NCI-H2196 treated with DMSO at 0.1 percent for 48 hours (cell line): Measurements from ENCODE around the gene SCYL2.

ENCODE experiments used
- DNase-seq: peaks from one replicate; lab custom pipeline; 2025; ENCODE audit not compliant: unreplicated experiment; lab: John Stamatoyannopoulos, UW

SCYL2 gene

GRCh38 chr12:100372853-100373640 is 106.1 kb downstream of the SCYL2 start:
- DNase-seq, result no peak

GRCh38 chr12:100375038-100375735 is 108.2 kb downstream of the SCYL2 start:
- DNase-seq, result no peak

- DNase-seq, result no peak
These were observed 109.2 kb downstream of the SCYL2 start for GRCh38 chr12:100376161-100376560.

DNA sequence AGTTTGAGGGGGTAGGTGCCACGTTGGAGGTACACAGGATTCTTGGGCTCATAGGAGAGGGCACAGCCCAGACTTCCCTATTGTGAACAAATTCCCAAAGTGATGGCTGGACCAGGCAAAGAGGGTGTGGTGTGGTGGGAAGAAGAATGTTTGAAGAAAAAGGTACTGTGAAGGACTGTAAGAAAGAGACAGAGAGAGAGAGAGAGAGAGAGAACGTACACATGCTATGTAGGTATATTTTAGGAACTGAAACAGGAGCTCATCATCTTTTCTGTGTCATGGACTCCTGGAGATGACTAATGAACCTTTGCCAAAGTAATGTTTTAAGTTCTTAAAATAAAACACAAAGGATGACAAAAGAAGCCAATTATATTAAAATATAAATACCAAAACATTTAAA is 114.4 kb downstream of the SCYL2 start:
- no peak for DNase-seq

DNA sequence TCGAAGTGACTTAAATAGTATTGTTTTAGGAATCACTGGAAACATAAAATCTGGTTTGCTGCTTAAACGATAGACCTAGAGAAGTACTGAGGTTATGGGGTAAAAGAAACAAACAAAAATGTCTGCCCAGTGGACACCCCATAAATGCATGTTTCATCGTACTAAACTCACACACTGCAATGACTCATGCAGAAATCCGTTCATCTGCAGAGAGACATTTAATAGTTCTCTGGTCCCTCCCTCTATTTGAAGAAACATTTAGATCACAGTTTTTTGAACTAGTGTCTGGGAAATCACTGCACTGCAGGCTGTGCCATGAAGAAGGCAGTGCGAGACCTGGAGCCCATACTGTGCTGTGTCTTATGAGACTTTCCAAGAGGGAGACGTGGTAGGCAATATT is 115.4 kb downstream of the SCYL2 start:
- DNase-seq, result no peak

DNA sequence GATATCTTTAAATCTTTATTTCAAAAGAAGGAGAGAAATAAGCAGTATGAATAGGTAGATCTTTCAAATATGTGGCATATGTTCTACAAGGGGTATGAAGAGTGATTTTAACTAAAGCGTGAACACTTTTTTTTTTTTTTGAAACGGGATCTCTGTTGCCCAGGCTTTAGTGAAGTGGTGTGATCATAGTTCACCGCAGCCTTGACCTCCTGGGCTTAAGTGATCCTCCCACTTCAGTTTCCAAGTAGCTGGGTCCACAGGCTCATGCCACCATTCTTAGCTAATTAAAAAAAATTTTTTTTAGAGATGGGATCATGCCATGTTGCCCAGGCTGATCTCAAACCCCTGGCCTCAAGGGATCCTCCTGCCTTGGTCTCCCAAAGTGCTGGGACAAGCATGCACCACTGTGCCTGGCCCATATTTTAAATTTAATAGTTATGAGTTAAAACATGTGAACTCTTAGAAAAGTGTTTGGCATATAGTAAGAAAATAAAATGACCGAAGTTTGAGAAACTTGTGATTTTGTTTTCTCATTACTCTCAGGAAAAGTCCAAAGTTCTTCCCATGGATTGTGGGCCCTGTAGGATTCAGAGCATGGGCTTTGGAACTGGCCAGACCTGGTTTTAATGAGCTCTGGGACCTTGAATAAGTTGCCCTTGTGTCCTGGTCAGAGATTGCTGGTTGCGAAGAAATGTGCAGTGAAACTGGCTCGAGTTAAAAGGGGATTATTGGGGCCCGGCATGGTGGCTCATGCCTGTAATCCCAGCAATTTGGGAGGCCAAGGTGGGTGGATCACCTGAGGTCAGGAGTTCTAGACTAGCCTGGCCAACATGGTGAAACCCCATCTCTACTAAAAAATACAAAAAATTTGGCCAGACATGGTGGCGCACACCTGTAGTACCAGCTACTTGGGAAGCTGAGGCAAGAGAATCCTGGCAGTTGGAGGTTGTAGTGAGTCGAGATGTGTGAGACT is 116.9 kb downstream of the SCYL2 start:
- no peak for DNase-seq

DNA sequence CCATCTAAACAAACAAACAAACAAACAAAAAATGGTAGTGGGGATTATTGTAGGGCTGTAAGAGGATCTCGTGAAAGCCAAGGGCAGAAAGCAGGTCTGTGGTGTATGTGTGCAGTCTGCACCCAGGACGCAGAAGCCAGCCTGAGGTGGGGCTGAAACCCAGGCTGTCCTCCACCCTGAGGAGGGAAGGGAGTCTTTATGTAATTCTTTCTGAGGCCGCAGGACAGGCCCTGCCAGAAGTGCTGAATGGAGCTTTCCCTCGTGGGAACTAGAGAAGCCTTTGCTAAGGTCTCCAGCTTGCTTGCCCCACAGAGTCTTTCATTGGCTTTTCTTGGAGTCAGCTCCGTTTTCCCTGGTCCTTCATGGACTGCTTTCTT is 117.6 kb downstream of the SCYL2 start:
- DNase-seq, result no peak

DNA sequence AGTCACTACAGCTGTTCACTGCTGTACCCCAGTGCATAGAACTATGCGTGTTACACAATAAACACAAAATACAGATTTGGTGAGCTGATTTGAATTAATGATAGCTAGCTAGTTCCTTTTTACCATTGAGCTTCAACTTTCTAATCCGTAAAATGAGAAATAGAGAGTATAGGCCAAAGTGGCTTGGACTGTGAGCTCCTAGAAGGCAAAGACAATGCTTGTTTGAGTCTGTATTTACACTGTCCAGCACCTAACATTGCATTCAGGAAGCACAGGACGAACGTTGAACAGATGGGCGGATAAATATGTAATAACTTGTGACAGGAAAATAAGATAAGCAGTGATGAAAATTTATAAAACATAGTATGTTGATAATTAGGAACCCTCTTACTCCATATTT is 121.4 kb downstream of the SCYL2 start:
- DNase-seq, result no peak
